Urinary bladder (tissue), 4 donors: ENCODE data around the gene COL19A1. TPM values are rescaled to one million over a fixed set of nuclear protein-coding genes. Genes with fewer than 3 reads are reported as not detected.

Source experiments
- DNase-seq: peaks from one replicate; pipeline ENCODE4 v3.0.0-alpha.2; 2015; ENCODE audit errors: extremely low spot score
- H3K27ac ChIP-seq: one replicate; pipeline ENCODE4 v1.5.1; 2013; ENCODE audit warnings: low read depth, mild to moderate bottlenecking, moderate library complexity
- H3K36me3 ChIP-seq: one replicate; pipeline ENCODE4 v1.6.1; 2013; ENCODE audit warnings: mild to moderate bottlenecking, moderate library complexity; ENCODE audit not compliant: insufficient read depth
- H3K4me1 ChIP-seq: one replicate; pipeline ENCODE4 v1.6.1; 2013; ENCODE audit warnings: mild to moderate bottlenecking, moderate library complexity; ENCODE audit not compliant: insufficient read depth
- H3K4me3 ChIP-seq: one replicate; pipeline ENCODE4 v1.5.1; 2013; ENCODE audit warnings: low read depth, low read length
- WGBS: extraction: QIAGEN DNeasy Blood & Tissue Kit; methylation state at CpG from one replicate; pipeline ENCODE4 v1.1.7; 2013; 5-methylcytosine and 5-hydroxymethylcytosine counted together
- polyA plus RNA-seq: library from polyadenylated mRNA; stranded (reverse); fragments of 200-250 nt; gene quantifications from one replicate; pipeline ENCODE4 v1.2.3, GENCODE V29; 2013
- total RNA-seq: library from RNA; depleted of rRNA; stranded (reverse); fragments of >200 nt; gene quantifications from one replicate; pipeline ENCODE4 v1.2.3, GENCODE V29; 2014
- donor health status: healthy with polysubstance abuse.
- donor health status: healthy.

The COL19A1 gene
- total and polyA plus RNA-seq, 2 donors, result 4.6 to 29.4 TPM

GRCh38 chr6:70180901-70181599 is 314.7 kb downstream of the COL19A1 start:
- no peak for DNase-seq
- Histone ChIP-seq H3K4me3 (no peak overlapping the region), H3K27ac (no peak overlapping the region), H3K36me3 (no peaks in the 10 kb centered on the region), H3K4me1 (no peaks in the 10 kb centered on the region)
- WGBS, result 56% methylated on average over 1 of the region's 1 CpG

GRCh38 chr6:70183538-70183937 is 317.2 kb downstream of the COL19A1 start:
- Histone ChIP-seq H3K4me3 (no peak overlapping the region), H3K36me3 (no peaks in the 10 kb centered on the region), H3K4me1 (no peaks in the 10 kb centered on the region), H3K27ac (no peak overlapping the region)
- DNase-seq, result no peak
- 56% methylated on average over 3 of the region's 3 CpGs for whole genome bisulfite sequencing

GRCh38 chr6:70184723-70185122 is 318.4 kb downstream of the COL19A1 start:
- no peak overlapping the region for H3K4me3 ChIP-seq
- no peaks in the 10 kb centered on the region for H3K36me3 ChIP-seq
- WGBS, result 88% methylated on average over 3 of the region's 3 CpGs
- H3K4me1 ChIP-seq, result no peaks in the 10 kb centered on the region
- DNase-seq, result no peak
- H3K27ac ChIP-seq, result no peak overlapping the region

- no peak overlapping the region for H3K4me3 ChIP-seq
- WGBS, result 86% methylated on average over 1 of the region's 1 CpG
- no peak for DNase-seq
- H3K4me1 ChIP-seq, result no peaks in the 10 kb centered on the region
- H3K36me3 ChIP-seq, result no peaks in the 10 kb centered on the region
- no peak overlapping the region for H3K27ac ChIP-seq
Observed at GRCh38 chr6:70186461-70186860, 320.1 kb downstream of the COL19A1 start.

- 62% methylated on average over 6 of the region's 6 CpGs for WGBS
- no peak for DNase-seq
- Histone ChIP-seq H3K4me1 (no peaks in the 10 kb centered on the region), H3K4me3 (no peak overlapping the region), H3K36me3 (peaks cover 2% of the 10 kb centered on the region), H3K27ac (no peak overlapping the region)
Observed at GRCh38 chr6:70188202-70188601, 321.8 kb downstream of the COL19A1 start.

- Histone ChIP-seq H3K4me3 (no peak overlapping the region), H3K4me1 (no peaks in the 10 kb centered on the region), H3K27ac (no peak overlapping the region), H3K36me3 (peaks cover 2% of the 10 kb centered on the region)
- no peak for DNase-seq
Observed at GRCh38 chr6:70194421-70194820, 328.1 kb downstream of the COL19A1 start.

- Histone ChIP-seq H3K4me3 (no peak overlapping the region), H3K4me1 (no peaks in the 10 kb centered on the region), H3K36me3 (peaks cover 2% of the 10 kb centered on the region), H3K27ac (no peak overlapping the region)
- DNase-seq, result no peak
- 87% methylated on average over 2 of the region's 2 CpGs for WGBS
Observed at GRCh38 chr6:70196531-70196930, 330.2 kb downstream of the COL19A1 start.

GRCh38 chr6:70198785-70199184 is 332.4 kb downstream of the COL19A1 start:
- Histone ChIP-seq H3K4me1 (no peaks in the 10 kb centered on the region), H3K36me3 (no peaks in the 10 kb centered on the region), H3K27ac (no peak overlapping the region), H3K4me3 (no peak overlapping the region)
- no peak for DNase-seq
- WGBS, result 78% methylated on average over 2 of the region's 2 CpGs

GRCh38 chr6:70208235-70208790 is 342.0 kb downstream of the COL19A1 start:
- Histone ChIP-seq H3K27ac (no peak overlapping the region), H3K36me3 (no peaks in the 10 kb centered on the region), H3K4me1 (no peaks in the 10 kb centered on the region), H3K4me3 (no peak overlapping the region)
- 80% methylated on average over 1 of the region's 1 CpG for WGBS
- no peak for DNase-seq

GRCh38 chr6:70210462-70210861 is 344.1 kb downstream of the COL19A1 start:
- Histone ChIP-seq H3K36me3 (no peaks in the 10 kb centered on the region), H3K4me1 (no peaks in the 10 kb centered on the region), H3K4me3 (no peak overlapping the region), H3K27ac (no peak overlapping the region)
- no peak for DNase-seq
- WGBS, result 50% methylated on average over 2 of the region's 2 CpGs

GRCh38 chr6:70215460-70216108 is 349.2 kb downstream of the COL19A1 start:
- Histone ChIP-seq H3K36me3 (no peaks in the 10 kb centered on the region), H3K4me1 (no peaks in the 10 kb centered on the region), H3K27ac (no peak overlapping the region), H3K4me3 (no peak overlapping the region)
- no peak for DNase-seq
- 73% methylated on average over 4 of the region's 4 CpGs for WGBS

GRCh38 chr6:70216767-70217166 is 350.4 kb downstream of the COL19A1 start:
- no peaks in the 10 kb centered on the region for H3K4me1 ChIP-seq
- WGBS, result 72% methylated on average over 8 of the region's 8 CpGs
- H3K27ac ChIP-seq, result no peak overlapping the region
- no peak for DNase-seq
- H3K4me3 ChIP-seq, result no peak overlapping the region
- H3K36me3 ChIP-seq, result no peaks in the 10 kb centered on the region

- Histone ChIP-seq H3K27ac (no peak overlapping the region), H3K4me3 (no peak overlapping the region), H3K4me1 (no peaks in the 10 kb centered on the region), H3K36me3 (no peaks in the 10 kb centered on the region)
- 55% methylated on average over 1 of the region's 1 CpG for WGBS
- DNase-seq, result no peak
Observed at GRCh38 chr6:70219943-70220613, 353.7 kb downstream of the COL19A1 start.
